ENCODE measurements around the gene CYTH3.

DNA sequence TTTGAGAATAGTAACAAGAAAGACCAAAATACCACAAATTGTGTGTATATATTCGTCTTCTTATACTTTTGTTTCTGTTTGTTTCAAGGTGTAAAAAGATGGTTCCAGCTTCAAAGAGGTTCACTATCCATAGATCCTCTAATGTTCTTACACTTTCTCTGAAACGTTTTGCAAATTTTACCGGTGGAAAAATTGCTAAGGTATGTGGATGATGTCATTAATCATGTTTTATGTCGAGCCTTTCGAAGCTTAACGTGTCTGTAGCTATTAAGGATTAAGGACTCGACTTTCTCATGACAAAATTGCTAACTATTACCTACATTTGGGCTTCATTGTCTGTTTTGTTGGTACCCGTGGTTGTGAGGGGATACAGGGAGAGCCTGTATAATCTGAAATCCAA lies 128.4 kb downstream of the CYTH3 start:
- TF ChIP-seq, protein P1, sequence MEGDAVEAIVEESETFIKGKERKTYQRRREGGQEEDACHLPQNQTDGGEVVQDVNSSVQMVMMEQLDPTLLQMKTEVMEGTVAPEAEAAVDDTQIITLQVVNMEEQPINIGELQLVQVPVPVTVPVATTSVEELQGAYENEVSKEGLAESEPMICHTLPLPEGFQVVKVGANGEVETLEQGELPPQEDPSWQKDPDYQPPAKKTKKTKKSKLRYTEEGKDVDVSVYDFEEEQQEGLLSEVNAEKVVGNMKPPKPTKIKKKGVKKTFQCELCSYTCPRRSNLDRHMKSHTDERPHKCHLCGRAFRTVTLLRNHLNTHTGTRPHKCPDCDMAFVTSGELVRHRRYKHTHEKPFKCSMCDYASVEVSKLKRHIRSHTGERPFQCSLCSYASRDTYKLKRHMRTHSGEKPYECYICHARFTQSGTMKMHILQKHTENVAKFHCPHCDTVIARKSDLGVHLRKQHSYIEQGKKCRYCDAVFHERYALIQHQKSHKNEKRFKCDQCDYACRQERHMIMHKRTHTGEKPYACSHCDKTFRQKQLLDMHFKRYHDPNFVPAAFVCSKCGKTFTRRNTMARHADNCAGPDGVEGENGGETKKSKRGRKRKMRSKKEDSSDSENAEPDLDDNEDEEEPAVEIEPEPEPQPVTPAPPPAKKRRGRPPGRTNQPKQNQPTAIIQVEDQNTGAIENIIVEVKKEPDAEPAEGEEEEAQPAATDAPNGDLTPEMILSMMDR (optimal IDR thresholded peaks at IDR 0.05 in 1 of 3, IDR thresholded peaks at IDR 0.05 in 1 of 3, conservative IDR thresholded peaks at IDR 0.05 in 1 of 3; ENCODE audit: extremely low read depth in 1 of 3, insufficient read depth in 2 of 3, low read length in 3 of 3): no peak
- TF ChIP-seq EZH2 (IDR thresholded peaks at IDR 0.05; ENCODE audit: low read length): no peak
